K562 treated with DMSO at 1 percent for 24 hours (cell line): Measurements from ENCODE around the gene HMG20B. TPM values are rescaled to one million over a fixed set of nuclear protein-coding genes. Genes with fewer than 3 reads are reported as not detected.

ENCODE experiments used
- total RNA-seq: library from RNA; unstranded; fragments of 300-600 nt; gene quantifications from 2 replicates; pipeline ENCODE4 v1.2.3, GENCODE V29; 2022; ENCODE audit warnings: low read depth; ENCODE audit not compliant: insufficient read depth

Gene HMG20B
- 267 and 277 TPM in 2 replicates for total RNA-seq

DNA sequence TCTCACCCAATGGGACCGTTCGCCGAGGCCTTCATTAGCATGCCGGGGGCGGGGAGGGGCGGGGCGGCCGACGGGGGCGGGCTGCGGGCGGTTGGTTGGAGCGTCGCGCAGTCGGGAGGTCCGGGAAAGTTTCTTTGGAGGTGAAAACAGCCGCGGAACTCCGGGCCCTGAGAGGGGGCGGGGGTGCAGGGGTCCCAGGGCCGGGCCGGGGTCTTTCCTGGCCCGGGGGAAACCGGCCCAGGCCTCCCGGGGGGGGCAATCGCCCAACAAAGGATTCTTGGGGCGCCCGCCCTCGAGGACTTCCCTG lies at the start of gene HMG20B:
TSS of gene HMG20B (plus strand) at position 90 of the 307 bp plus-strand sequence. CDS start 366 bp downstream, outside the sequence.

DNA sequence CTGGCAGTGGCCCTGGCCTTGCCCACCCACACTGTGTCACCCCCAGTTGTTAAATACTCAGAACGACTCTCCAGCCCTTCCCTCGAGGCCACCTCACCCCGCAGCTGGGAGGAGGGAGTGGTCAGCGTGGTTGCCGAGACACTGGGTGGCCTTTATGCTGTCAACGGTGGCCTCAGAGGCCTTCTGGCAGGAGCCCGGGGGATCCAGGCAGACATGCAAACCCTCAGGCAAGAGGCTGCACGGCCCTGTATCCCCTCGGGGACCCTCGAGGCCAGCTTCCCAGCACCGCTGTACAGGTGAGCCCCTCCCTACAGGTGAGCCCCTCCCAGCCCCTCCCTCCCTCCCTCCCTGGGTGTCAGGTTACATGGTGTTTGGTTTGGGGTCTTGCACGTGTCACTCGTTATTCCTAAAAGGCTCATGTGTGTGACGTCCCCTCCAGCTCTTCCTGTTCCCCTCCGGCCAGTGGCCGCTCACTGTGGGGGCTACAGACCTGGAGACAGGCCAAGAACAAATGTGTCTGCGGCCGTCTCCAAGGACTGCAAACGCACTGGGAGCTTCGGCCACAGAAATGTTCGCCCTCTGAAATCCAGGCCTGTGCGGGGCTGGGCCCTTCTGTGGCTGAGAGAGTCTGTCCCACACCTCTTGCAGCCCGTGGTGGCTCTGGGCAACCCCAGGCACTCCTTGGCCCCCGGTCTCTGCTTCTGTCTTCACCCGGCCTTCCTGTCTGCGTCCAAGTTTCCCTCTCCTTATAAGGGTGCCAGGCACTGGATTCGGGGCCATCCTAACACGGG lies 33.6 kb upstream of the HMG20B start, which contains the start of gene TEKTIP1:
TSS of gene TEKTIP1 (plus strand) at position 210 of the 791 bp plus-strand sequence. CDS start at position 214, 4 bp downstream.

DNA sequence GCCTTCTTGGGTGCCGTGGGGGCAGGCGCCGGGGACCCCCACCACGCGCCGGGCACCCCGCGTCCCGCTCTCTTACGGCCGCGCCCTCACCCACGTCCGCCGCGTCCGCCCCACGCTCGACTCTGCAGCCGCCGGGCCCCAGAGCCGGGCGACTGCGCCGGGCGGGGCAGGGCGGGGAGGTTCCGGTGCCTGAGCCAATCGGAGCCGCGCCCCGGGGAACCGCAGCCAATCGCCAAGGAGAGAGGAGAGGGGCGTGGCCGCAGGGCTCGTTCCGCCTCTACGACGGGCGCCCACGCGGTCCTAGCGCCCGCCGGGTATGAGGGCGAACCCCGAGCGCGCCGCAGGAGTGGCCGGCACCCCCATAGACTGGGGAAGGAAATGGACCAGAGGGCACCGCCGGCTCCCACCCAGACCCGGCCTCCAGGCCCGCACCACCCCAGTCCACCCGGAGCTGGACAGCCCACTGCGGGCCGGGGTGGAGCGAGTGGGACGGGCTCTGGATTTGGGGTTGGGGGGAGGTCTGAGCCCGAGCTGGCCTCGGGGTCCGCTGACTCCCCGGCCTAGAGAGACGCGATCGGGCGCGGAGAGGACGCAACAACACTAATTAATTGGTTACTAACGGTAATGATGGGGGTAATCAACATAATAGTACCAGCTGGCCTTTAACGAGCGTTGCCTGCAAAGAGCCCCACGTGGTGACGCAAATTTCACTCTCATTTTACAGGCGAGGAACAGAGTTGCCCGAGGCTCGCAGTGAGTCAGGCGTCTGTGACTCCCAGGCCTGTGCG lies 15.1 kb upstream of the HMG20B start, which contains the start of gene MFSD12:
TSS of gene MFSD12 (minus strand) at position 126 of the 788 bp plus-strand sequence. CDS start 183 bp downstream, outside the sequence.

DNA sequence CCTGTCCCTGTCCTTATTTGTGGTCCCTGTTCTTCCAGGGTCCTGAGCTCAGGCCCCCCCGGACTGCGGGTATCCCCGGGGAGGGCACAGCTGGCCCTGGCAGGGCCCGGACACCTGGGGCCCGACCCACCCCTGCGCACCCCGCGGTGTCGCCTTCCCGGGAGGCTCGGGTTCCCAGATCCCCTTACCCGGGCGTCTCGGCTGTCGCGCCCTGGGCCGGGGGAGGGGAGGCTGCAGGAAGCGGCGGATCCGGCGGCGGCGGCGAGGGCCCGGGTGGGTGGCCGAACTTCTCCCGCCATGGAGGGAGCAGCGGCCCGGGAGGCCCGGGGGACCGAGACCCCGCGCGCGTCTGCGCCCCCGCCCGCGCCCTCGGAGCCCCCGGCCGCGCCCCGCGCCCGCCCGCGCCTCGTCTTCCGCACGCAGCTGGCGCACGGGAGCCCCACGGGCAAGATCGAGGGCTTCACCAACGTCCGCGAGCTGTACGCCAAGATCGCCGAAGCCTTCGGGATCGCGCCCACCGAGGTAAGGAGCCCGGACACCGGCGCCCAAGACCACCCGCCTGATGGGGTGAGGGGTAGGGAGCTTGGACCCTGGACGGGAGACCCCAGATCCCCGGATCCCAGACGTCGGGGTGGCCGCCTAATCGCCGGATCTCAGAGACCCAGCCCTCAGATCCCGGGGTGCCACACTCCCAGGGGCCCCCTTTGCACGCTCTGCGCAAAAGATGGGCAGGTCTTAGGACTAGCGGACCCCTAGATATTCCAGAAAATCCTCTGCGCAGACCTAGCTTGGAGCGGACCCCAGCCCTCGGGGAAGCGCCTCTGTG lies 12.8 kb downstream of the HMG20B start, which contains the start of gene GIPC3:
TSS of gene GIPC3 (plus strand) at position 178 of the 826 bp plus-strand sequence. CDS start at position 298, 120 bp downstream.

DNA sequence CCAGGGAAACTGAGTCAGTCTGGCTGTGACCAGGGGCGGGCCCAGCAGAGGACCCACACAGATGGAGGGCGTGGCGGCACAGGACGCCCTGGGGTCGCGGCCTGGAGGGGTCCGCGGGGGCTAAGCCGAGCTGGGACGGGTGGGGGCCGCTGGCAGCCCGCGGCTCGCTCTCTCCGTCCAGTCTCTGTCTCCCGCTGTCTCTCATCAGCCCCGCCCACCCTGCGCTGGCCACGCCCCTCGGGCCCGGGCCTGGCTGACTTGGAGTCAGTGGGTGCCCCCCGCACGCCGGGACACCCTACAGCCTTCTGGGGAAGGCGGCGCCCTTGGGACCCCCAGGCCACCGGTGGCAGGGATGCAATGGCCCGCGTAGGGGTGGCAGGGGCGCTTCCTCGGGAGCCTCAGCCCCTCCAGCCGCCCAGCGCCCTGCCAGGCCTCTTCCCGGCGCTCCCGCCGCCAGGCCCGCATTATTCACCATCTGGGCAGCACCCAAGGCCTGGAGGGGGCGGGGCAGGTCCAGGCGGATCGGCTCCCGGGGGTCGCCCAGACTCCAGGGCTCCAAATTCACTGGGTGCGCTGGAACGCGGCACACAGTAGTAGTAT lies 34.0 kb downstream of the HMG20B start, which contains the start of gene TBXA2R:
TSS of gene TBXA2R (minus strand) at position 186 of the 600 bp plus-strand sequence. CDS start 6,241 bp downstream, outside the sequence.

DNA sequence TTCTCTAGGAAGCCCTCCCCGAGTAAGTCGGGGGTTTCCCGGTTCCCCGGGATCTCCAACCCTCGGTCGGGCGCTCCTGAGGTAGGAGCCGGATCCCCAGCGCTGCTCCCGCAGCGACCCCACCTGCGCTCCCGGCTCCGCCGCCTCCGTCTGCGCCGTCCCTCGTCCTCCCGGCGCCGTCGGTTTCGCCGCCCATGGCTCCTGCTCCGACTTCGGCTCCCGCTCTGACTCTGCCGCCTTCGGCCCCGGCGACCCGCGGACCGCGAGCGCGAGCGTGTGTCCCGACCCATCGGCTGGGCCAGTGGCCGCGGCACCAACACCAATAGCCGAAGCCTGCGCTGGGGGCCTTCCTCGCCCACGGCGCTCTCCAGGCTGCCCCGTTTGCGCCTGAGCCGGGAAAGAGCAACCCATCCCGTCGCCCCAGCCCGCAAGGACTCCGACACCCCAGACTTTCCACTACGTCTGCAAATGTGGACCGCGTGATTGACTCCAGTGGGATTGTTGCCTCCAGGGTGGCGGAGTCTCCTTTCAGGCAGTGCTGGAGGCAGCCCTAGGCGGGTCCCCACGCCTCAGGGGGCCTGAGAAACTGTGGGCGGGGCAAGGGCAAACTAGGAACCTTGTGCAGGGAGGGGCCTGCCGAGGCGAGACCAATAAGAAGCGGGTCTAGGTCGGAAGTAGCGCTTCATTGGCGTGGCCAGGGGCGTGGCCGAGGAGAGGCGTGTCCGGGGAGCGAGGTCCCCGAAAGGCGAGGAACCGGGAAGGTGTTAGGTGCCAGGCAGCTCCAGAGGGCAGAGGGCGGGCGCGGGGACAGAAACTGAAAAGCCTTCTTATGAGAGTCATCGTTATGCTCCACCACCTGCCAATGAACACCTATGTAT lies 54.0 kb downstream of the HMG20B start, which contains the start of gene CACTIN:
TSS of gene CACTIN (minus strand) at position 318 of the 878 bp plus-strand sequence. CDS start at position 290, 28 bp downstream.

Other genes starting within 250 kb of the HMG20B start
- gene NFIC, start 206.4 kb upstream of the HMG20B start, total RNA-seq: 33.9 and 36.4 TPM in 2 replicates
- gene SMIM24, start 92.4 kb upstream of the HMG20B start, total RNA-seq: 0.61 and 1.8 TPM in 2 replicates
- not detected in 2 replicates for gene SMIM44, start 89.5 kb upstream of the HMG20B start, total RNA-seq
- 38.3 and 39.5 TPM in 2 replicates for gene DOHH, start 72.3 kb upstream of the HMG20B start, total RNA-seq
- 46.7 and 49.0 TPM in 2 replicates for gene FZR1, start 66.6 kb upstream of the HMG20B start, total RNA-seq
- gene TEKTIP1, start 33.8 kb upstream of the HMG20B start, total RNA-seq: not detected in 2 replicates
- 162 and 181 TPM in 2 replicates for gene MFSD12, start 15.4 kb upstream of the HMG20B start, total RNA-seq
- 2.8 and 3.8 TPM in 2 replicates for gene GIPC3, start 12.5 kb downstream of the HMG20B start, total RNA-seq
- gene TBXA2R, start 33.9 kb downstream of the HMG20B start, total RNA-seq: 22.2 and 25.4 TPM in 2 replicates
- 44.0 and 47.1 TPM in 2 replicates for gene CACTIN, start 53.8 kb downstream of the HMG20B start, total RNA-seq
- 41.6 and 42.5 TPM in 2 replicates for gene PIP5K1C, start 127.5 kb downstream of the HMG20B start, total RNA-seq
- gene TJP3, start 135.4 kb downstream of the HMG20B start, total RNA-seq: 6.8 and 7.5 TPM in 2 replicates
- 35.5 and 39.2 TPM in 2 replicates for gene APBA3, start 188.7 kb downstream of the HMG20B start, total RNA-seq
- 60.1 and 66.3 TPM in 2 replicates for gene MRPL54, start 189.7 kb downstream of the HMG20B start, total RNA-seq
- gene RAX2, start 199.3 kb downstream of the HMG20B start, total RNA-seq: not detected in 2 replicates
- gene MATK, start 213.4 kb downstream of the HMG20B start, total RNA-seq: 8.7 and 9.7 TPM in 2 replicates